Right lobe of liver (tissue), 4 donors: Measurements from ENCODE around the gene C1orf198.

Experiments used
- POLR2A ChIP-seq: fragments of 450-650 bp; IDR thresholded peaks from one replicate; pipeline ENCODE4 v1.6.1; 2017; ENCODE audit warnings: antibody characterized with exemption, mild to moderate bottlenecking
- TF ChIP-seq, protein P1 (sequence below), 4 donors: fragments of 200-600 bp in 3 of 4; fragments of 450-650 bp in 1 of 4; IDR thresholded peaks; one replicate each; pipeline versions ENCODE4 v1.5.1 to v1.8.0; 2016 to 2022; ENCODE audit warnings: antibody characterized with exemption in 4 of 4, mild to moderate bottlenecking in 2 of 4
- donor health status: DM: no; HTN: no; CAD: no.
- donor health status: DM: no; HTN: no; CAD: no.
- donor health status: DM: no; HTN: yes; CAD: no.

DNA sequence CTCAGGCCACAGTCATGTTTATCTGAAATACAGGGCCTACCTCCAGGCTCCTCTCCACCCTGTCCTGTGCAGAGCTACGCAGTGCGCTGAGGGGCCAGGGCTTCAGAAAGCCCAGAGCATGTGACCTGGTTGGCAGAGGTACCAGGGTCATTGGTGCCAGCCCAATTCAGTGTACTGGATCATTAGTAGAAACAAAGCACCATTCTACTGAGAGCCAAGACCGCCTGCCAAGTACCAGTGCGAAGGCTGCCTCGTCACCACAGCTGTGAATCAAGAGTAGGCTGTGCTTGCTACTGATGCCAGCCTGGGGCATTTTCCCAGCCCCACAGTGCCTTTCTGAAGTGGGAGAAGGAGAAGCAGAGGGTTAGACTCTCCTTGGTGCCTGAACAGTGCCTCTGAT lies 61.3 kb downstream of the C1orf198 start:
- TF ChIP-seq, protein P1, sequence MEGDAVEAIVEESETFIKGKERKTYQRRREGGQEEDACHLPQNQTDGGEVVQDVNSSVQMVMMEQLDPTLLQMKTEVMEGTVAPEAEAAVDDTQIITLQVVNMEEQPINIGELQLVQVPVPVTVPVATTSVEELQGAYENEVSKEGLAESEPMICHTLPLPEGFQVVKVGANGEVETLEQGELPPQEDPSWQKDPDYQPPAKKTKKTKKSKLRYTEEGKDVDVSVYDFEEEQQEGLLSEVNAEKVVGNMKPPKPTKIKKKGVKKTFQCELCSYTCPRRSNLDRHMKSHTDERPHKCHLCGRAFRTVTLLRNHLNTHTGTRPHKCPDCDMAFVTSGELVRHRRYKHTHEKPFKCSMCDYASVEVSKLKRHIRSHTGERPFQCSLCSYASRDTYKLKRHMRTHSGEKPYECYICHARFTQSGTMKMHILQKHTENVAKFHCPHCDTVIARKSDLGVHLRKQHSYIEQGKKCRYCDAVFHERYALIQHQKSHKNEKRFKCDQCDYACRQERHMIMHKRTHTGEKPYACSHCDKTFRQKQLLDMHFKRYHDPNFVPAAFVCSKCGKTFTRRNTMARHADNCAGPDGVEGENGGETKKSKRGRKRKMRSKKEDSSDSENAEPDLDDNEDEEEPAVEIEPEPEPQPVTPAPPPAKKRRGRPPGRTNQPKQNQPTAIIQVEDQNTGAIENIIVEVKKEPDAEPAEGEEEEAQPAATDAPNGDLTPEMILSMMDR (IDR thresholded peaks at IDR 0.05) = no peak
- no peak for TF ChIP-seq POLR2A
